Brain (organoid and tissue), 1 donor: Measurements from ENCODE around the gene TSC22D1. TPM values are rescaled to one million over a fixed set of nuclear protein-coding genes. Genes with fewer than 3 reads are reported as not detected.

Experiments
- polyA plus RNA-seq: library from polyadenylated mRNA; stranded (reverse); fragments of 350-450 nt; fragmentation: Illumina TruSeq; extraction: RNeasy Lipid Tissue Mini Kit (QIAGEN cat#74804); gene quantifications from one replicate; pipeline ENCODE4 v1.2.3, GENCODE V29; 2015; ENCODE audit warnings: low read depth, low replicate concordance; ENCODE audit not compliant: insufficient read depth

Gene TSC22D1
- polyA plus RNA-seq, 1 donor from 2014 or later = 120 TPM

Other genes with a start within 250 kb of the TSC22D1 start
- gene SERP2, start 202.5 kb downstream of the TSC22D1 start, polyA plus RNA-seq = 33.1 TPM